TTC549 (cell line): ENCODE results near the gene GXYLT1.
"Not testable (repeated sequence)": the region's sequence is repeated elsewhere in the genome, so short reads cannot be mapped to it uniquely, and the experiment has no call there.

Experiments
- FAIRE-seq: peaks from 2 replicates; lab custom pipeline; 2012; peaks lifted over from hg19 to GRCh38; lab: Jason Lieb, UNC

Gene GXYLT1

DNA sequence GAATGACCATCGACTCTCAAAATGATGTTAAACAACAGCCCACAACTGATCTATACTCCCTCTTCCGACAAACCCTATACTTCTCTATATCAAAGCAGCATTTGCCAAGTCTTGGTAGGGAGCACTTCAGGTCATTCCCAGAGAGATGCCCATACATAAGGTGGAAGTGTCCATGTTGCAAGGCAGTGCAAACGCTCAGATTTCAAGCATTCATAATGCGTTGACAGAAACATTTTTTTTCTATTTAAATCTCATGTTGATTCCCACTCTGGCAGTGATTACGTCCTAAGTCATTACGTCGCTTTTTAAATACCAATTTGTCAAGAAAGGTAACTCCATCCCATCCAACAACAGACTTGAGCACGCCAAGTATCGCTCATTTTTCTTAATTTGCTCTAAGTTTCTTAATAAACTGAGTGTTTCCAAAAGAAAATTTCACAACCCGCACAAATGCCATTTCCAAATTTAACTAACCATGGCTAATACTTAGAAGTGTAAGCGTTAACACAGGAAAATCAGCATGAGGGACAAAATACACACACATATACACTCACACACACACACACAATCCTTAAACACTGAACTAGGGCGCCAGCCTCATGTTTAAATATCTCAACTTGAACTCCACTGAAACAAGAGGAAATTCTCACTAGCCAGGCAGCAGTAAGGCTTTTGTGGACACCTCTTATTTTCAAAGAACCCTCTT is 1.1 kb downstream of the GXYLT1 start:
- FAIRE-seq, result no peak

DNA sequence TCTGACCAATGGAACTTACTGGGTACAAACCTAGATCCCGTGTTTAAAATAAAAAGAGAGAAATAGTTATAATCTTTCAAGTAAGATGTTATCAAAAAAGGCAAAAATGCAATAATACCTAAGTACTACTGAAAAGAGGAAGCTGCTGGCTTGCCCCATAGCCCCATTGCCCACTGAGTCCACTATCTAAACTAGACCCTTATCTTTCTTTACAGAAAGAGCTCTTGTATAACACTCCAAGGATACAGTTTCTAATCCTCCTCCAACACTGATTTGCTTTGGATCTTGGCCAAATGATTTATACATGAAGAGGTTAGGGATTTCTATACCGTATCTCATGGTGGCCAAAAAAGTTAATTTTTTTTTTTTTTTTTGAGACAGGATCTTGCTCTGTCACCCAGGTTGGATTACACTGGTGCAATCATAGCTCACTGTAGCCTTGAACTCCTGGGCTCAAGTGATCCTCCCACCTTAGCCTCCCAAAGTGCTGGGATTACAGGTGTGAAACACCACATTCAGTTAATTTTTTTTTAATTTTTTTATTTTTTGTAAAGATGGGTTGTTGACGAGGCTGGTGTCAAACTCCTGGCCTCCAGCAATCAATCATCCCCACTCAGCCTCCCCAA is 2.6 kb downstream of the GXYLT1 start:
- FAIRE-seq, result no peak

GRCh38 chr12:42140901-42141300 is 3.8 kb downstream of the GXYLT1 start:
- no peak for FAIRE-seq

- no peak for FAIRE-seq
Observed at GRCh38 chr12:42135259-42135814, 9.3 kb downstream of the GXYLT1 start.

DNA sequence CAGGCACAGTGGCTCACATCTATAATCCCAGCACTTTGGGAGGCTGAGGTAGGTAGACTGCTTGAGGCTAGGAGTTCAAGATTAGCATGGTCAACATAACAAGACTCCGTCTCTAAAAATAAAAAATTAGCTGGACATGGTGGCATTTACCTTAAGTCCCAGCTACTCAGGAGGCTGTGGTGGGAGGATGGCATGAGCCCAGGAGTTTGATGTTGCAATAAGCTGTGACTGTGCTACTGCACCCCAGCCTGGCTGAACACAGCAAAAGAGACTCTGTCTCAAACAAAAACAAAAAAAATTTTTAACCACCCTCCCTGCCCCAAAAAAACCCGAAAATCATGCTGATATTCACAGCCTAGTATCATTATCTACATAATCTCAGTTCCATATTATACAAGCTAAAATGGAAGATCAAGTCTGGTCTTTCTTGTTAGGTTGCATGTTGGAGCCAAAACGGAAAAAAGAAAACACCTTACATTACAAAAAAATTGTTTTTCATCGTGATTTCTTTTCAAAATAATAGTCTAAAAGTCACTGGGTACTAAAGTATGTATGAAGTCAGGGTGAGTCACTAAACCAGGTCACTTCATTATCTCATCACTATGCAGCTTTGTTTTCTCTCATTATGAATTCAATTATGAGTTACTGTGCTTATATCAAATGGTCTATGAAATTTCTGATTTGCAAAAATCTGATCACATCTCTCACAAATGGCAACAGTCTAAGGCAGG is 13.8 kb downstream of the GXYLT1 start:
- no peak for FAIRE-seq

- FAIRE-seq, result peak; percentile 88
Observed at GRCh38 chr12:42129595-42130204, 15.0 kb downstream of the GXYLT1 start.

GRCh38 chr12:42128888-42129287 is 15.8 kb downstream of the GXYLT1 start:
- FAIRE-seq, result no peak

DNA sequence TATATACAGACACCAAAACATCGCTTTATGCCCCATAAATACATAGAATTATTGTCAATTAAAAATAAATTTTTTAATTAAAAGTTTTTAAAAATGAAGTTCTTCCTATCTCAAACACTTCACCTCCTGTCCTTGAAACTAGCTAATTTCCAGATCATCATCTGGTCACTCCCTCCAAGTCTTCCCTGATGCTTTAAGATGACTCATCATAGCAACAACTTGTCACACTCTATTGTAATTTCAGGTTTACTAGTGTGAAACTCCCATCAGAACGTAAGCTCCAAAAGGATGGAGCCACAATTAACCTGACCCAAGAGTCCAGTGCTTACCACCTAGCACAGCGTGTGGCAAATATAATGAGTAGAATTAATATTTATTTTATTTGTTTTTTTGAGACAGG is 16.3 kb downstream of the GXYLT1 start:
- no peak for FAIRE-seq

DNA sequence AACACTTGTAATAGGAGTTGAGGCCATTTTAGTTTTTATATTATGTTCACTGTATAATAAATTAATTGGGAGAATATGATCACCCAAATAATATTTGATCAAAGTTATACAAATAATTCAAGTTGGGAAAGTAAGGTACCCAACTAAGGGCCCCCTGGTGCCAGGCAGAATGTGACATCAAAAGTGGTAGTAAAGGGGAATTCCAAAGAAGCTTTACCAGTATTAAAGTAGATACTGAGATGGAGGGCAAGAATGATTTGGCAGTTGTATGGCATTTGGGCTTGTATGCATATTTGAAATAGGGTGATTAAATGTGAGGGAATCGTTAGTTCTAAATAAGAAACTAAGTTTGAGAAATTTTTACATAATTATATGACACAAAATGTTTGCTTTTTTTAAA is 17.7 kb downstream of the GXYLT1 start:
- no peak for FAIRE-seq

DNA sequence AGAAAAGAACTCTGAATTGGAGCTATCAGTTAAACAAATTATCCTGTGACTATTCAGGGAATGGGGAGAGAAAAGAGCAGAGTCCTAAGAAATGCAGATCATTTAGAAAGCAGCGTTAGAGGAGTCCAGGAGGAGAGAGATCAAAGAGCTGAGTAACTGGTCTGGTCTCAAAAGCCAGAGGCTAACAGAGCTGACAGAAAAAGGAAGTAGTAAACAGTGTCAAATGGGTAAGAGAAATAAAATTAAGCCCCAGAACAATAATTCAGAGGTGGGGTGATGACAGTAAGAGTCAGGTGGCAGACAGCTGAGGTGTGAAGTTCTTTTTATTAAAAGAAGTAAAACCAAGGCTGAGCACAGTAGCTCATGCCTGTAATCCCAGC is 19.3 kb downstream of the GXYLT1 start:
- no peak for FAIRE-seq

GRCh38 chr12:42124764-42125387 is 19.8 kb downstream of the GXYLT1 start:
- no peak for FAIRE-seq

- FAIRE-seq, result no peak
Observed at GRCh38 chr12:42119085-42119633, 25.5 kb downstream of the GXYLT1 start.

- FAIRE-seq, result no peak
Observed at GRCh38 chr12:42118136-42118879, 26.4 kb downstream of the GXYLT1 start.

GRCh38 chr12:42109031-42109430 is 35.6 kb downstream of the GXYLT1 start:
- FAIRE-seq, result no peak

DNA sequence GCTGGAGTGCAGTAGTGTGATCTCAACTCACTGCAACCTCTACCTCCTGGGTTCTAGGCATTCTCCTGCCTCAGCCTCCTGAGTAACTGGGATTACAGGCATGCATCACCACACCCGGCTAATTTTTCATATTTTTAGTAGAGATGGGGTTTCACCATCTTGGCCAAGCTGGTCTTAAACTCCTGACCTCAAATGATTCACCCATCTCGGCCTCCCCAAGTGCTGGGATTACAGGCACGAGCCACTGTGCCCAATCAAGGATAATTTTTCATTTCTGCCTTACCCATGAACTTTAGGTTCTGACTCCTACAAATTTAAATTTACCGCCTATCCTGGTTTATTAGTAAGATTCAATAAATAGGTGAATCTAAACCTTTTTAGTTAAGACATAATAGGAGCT is 37.9 kb downstream of the GXYLT1 start:
- not testable (repeated sequence) for FAIRE-seq

GRCh38 chr12:42104784-42105183 is 39.9 kb downstream of the GXYLT1 start:
- no peak for FAIRE-seq

DNA sequence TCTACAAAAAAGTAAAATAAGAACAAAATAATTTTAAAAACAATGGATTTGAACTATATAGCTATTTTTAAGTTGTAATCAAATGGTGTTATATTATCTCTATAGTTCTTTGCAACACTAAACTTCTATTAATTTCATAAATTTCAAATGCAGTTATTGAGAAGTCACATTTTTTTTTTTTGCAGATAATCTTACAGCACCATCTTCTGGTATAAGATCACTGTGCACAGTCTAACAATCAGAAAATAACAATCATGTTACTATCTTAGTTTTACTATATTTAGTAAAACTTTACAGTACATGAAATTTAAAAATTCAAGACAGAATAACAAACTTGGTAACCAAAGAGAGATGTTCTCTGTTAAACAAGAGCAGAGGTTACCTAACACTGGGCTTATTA is 40.6 kb downstream of the GXYLT1 start:
- FAIRE-seq, result peak; percentile 23

DNA sequence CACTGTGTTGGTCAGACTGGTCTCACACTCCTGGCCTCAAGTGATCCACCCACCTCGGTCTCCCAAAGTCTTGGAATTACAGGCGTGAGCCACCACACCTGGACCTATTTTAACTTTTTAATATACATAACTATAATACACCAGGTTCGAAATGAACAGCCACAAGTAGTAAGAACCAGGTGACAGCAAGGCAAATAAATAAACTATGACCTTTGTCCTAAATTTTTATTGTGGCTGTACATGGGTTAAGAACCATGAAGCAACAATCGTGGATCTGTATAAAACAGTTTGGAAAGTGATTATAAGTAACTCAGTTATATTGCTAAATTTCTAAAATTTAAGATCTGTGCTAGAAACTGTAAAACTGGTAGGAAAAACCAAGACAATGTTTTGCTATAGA is 41.5 kb downstream of the GXYLT1 start:
- no peak for FAIRE-seq

DNA sequence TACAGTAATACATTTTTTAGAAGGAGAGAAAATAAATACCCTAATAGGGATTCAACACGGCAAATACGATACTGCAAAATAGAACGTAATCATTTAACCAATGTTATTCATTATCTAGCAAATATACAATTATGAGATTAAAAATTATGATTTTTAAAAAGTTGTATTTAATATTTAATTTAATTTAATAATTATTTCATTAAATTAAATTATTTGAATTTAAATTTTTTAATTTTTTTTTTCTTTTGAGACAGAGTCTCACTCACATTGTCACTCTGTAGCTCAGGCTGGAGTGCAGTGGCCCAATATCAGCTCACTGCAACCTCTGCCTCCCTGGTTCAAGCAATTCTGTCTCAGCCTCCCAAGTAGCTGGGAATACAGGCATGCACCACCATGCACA is 42.0 kb downstream of the GXYLT1 start:
- peak; percentile 67 for FAIRE-seq

- FAIRE-seq, result no peak
Observed at GRCh38 chr12:42099433-42099832, 45.2 kb downstream of the GXYLT1 start.

DNA sequence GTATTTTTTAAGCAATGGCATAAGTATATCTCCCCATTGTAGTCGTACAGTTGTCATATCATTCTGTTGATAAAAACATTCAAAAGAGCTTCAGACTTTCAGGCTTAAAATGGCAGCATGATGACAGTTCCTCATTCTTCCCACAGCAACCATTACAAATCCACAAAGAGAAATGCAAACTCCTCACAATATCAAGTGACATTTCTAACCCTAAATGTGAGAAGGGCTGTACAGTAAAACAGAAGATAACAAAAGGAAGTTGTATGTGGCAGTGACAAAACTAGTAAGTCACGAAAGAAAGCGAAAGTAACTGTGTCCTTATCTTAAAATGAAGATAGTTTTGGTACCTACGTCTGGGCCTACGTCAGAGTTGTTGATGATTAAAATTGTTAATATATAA is 46.7 kb downstream of the GXYLT1 start:
- FAIRE-seq, result no peak
